ENCODE results near the gene PPP1R1C. TPM values are rescaled to one million over a fixed set of nuclear protein-coding genes. Genes with fewer than 3 reads are reported as not detected.

PPP1R1C gene
- total RNA-seq, 1 donor from 2014 or later = 0.52 TPM

DNA sequence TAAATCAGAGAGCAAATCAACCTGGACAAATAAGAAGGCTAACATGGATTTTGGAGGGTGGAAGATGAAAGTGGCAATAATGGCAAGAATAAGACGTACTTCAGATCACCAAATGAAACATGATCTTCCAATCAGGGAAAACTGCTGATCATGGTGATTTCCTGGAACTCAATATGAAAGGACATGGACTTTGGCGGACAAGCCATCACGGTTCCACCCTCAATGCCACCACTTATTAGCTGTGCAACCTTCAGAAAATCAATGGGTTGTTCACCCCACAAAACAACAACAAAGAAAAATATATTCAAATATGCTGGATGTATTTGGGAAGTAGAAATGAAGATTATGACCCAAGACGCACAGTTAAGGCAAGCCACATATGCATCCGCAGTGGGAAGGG lies 81.7 kb downstream of the PPP1R1C start:
- H3K36me3 Mint-ChIP-seq (ENCODE audit: low read depth) = no peaks in the 10 kb centered on the region
- TF ChIP-seq, protein P1, sequence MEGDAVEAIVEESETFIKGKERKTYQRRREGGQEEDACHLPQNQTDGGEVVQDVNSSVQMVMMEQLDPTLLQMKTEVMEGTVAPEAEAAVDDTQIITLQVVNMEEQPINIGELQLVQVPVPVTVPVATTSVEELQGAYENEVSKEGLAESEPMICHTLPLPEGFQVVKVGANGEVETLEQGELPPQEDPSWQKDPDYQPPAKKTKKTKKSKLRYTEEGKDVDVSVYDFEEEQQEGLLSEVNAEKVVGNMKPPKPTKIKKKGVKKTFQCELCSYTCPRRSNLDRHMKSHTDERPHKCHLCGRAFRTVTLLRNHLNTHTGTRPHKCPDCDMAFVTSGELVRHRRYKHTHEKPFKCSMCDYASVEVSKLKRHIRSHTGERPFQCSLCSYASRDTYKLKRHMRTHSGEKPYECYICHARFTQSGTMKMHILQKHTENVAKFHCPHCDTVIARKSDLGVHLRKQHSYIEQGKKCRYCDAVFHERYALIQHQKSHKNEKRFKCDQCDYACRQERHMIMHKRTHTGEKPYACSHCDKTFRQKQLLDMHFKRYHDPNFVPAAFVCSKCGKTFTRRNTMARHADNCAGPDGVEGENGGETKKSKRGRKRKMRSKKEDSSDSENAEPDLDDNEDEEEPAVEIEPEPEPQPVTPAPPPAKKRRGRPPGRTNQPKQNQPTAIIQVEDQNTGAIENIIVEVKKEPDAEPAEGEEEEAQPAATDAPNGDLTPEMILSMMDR (IDR thresholded peaks at IDR 0.05) = no peak
- H3K27me3 Mint-ChIP-seq (ENCODE audit: low read depth) = no peaks in the 10 kb centered on the region
- peaks cover 45% of the 10 kb centered on the region for H3K4me1 Mint-ChIP-seq (ENCODE audit: low read depth)
- H3K9me3 Mint-ChIP-seq (ENCODE audit: low read depth) = no peaks in the 10 kb centered on the region
- H3K4me3 Mint-ChIP-seq (ENCODE audit: unreplicated experiment) = no peak overlapping the region
- no peak for DNase-seq (ENCODE audit: low spot score)
- H3K27ac Mint-ChIP-seq (ENCODE audit: unreplicated experiment) = no peak overlapping the region

- Mint-ChIP-seq H3K36me3 (ENCODE audit: low read depth) (no peaks in the 10 kb centered on the region), H3K27me3 (ENCODE audit: low read depth) (no peaks in the 10 kb centered on the region), H3K4me3 (ENCODE audit: unreplicated experiment) (no peak overlapping the region), H3K4me1 (ENCODE audit: low read depth) (peaks cover 56% of the 10 kb centered on the region), H3K9me3 (ENCODE audit: low read depth) (no peaks in the 10 kb centered on the region), H3K27ac (ENCODE audit: unreplicated experiment) (no peak overlapping the region)
- DNase-seq (ENCODE audit: low spot score) = no peak
- TF ChIP-seq, protein P1 (IDR thresholded peaks at IDR 0.05) = no peak
Observed at GRCh38 chr2:182068811-182069210, 83.2 kb downstream of the PPP1R1C start.

- H3K4me3 Mint-ChIP-seq (ENCODE audit: unreplicated experiment) = no peak overlapping the region
- no peak overlapping the region for H3K27ac Mint-ChIP-seq (ENCODE audit: unreplicated experiment)
- H3K9me3 Mint-ChIP-seq (ENCODE audit: low read depth) = no peaks in the 10 kb centered on the region
- H3K36me3 Mint-ChIP-seq (ENCODE audit: low read depth) = no peaks in the 10 kb centered on the region
- H3K4me1 Mint-ChIP-seq (ENCODE audit: low read depth) = peaks cover 53% of the 10 kb centered on the region
- TF ChIP-seq, protein P1 (IDR thresholded peaks at IDR 0.05) = no peak
- no peak for DNase-seq (ENCODE audit: low spot score)
- H3K27me3 Mint-ChIP-seq (ENCODE audit: low read depth) = no peaks in the 10 kb centered on the region
Observed at GRCh38 chr2:182069416-182069815, 83.8 kb downstream of the PPP1R1C start.

DNA sequence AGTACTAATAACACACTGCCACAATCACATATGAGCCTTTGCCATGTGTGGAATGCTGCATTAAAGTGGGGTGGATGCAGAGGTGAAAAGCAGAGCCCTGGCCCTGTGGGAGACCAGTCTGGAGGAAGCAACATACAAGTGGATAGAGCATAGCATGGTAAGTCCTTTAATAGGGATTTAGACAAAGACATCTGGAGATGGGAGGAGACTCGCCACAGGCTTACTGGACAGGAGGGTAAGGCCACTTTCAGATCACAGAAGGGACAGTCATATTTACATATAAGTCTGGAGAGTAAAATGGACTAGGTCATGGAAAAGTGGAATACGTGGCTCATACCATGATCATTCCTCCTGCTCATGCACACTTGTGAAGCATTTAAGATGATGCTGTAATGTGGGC lies 84.3 kb downstream of the PPP1R1C start:
- no peak overlapping the region for H3K4me3 Mint-ChIP-seq (ENCODE audit: unreplicated experiment)
- no peak for DNase-seq (ENCODE audit: low spot score)
- H3K9me3 Mint-ChIP-seq (ENCODE audit: low read depth) = no peaks in the 10 kb centered on the region
- TF ChIP-seq, protein P1 (IDR thresholded peaks at IDR 0.05) = no peak
- peaks cover 48% of the 10 kb centered on the region for H3K4me1 Mint-ChIP-seq (ENCODE audit: low read depth)
- no peak overlapping the region for H3K27ac Mint-ChIP-seq (ENCODE audit: unreplicated experiment)
- no peaks in the 10 kb centered on the region for H3K36me3 Mint-ChIP-seq (ENCODE audit: low read depth)
- H3K27me3 Mint-ChIP-seq (ENCODE audit: low read depth) = no peaks in the 10 kb centered on the region

DNA sequence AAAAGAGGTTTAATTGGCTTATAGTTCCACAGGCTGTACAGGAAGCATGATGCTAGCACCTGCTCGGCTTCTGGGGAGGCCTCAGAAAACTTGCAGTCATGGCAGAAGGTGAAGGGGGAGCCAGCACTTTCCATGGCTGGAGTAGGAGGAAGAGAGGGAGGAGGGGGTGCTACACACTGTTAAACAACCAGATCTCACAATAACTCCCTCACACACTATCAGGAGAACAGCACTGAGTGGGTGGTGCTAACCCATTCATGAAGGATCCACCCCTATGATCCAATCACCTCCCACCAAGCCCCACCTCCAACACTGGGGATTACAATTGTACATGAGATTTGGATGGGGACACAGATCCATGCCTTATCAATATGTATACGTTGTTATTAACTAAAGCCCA lies 85.1 kb downstream of the PPP1R1C start:
- H3K4me1 Mint-ChIP-seq (ENCODE audit: low read depth) = peaks cover 44% of the 10 kb centered on the region
- H3K27me3 Mint-ChIP-seq (ENCODE audit: low read depth) = no peaks in the 10 kb centered on the region

More for the DNA sequence above, 85.1 kb downstream of the PPP1R1C start:
- Mint-ChIP-seq H3K27ac (ENCODE audit: unreplicated experiment) (no peak overlapping the region), H3K36me3 (ENCODE audit: low read depth) (no peaks in the 10 kb centered on the region), H3K4me3 (ENCODE audit: unreplicated experiment) (no peak overlapping the region), H3K9me3 (ENCODE audit: low read depth) (no peaks in the 10 kb centered on the region)
- TF ChIP-seq, protein P1 (IDR thresholded peaks at IDR 0.05) = no peak
- no peak for DNase-seq (ENCODE audit: low spot score)
